ENCODE data around the gene YTHDC1.
"Not testable (repeated sequence)": the region's sequence is repeated elsewhere in the genome, so short reads cannot be mapped to it uniquely, and the experiment has no call there.

YTHDC1 gene

DNA sequence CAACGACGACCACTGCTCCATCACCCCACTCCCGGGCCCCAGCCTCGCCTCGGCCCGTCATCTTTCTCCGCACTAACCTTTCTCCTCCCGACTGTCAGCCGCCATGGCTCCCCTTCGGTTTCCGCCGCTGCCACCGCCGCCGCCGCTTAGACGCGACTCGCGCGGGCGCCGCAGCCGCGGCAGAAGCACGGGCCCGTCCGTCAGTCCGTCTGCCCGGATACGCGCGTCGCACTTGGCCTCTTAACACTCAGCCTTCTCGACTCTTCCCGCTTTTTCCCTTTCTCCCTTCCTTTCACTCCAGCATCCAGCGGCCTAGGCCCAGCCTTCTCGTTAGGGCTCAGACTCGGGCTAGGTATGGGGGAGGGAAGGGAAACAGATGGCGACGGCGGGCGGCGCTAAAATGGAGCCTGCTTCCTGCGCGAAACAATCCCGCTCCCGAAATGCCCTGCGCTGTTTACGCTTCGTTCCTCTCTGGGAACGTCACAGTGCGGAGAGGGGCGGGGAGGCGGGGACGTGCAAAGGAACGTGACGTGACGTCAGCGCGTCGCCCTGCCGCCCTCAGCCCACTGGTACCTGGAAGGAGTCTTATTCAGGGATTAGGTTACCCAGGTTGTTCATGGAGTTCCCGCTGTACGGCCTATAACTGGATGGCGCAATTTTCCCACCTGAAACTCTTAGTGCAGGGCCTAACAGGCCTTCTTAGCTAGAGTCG lies at the start of gene YTHDC1:
TSS of gene YTHDC1 (minus strand) at position 442 of the 712 bp plus-strand sequence. CDS start at position 105, 337 bp downstream.
- TF ChIP-seq, protein P1, sequence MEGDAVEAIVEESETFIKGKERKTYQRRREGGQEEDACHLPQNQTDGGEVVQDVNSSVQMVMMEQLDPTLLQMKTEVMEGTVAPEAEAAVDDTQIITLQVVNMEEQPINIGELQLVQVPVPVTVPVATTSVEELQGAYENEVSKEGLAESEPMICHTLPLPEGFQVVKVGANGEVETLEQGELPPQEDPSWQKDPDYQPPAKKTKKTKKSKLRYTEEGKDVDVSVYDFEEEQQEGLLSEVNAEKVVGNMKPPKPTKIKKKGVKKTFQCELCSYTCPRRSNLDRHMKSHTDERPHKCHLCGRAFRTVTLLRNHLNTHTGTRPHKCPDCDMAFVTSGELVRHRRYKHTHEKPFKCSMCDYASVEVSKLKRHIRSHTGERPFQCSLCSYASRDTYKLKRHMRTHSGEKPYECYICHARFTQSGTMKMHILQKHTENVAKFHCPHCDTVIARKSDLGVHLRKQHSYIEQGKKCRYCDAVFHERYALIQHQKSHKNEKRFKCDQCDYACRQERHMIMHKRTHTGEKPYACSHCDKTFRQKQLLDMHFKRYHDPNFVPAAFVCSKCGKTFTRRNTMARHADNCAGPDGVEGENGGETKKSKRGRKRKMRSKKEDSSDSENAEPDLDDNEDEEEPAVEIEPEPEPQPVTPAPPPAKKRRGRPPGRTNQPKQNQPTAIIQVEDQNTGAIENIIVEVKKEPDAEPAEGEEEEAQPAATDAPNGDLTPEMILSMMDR (IDR thresholded peaks at IDR 0.05; ENCODE audit: low read depth, low read length, missing control alignments), result no peak
- in situ Hi-C loops (cut with HindIII; ENCODE audit: low pct_ligation_motif_present, low sequenced_read_pairs), result no loop called here

GRCh38 chr4:68399306-68399705 lies 49.4 kb upstream of the YTHDC1 start:
- in situ Hi-C loops (cut with HindIII; ENCODE audit: low pct_ligation_motif_present, low sequenced_read_pairs), result no loop called here
- TF ChIP-seq, protein P1 (IDR thresholded peaks at IDR 0.05; ENCODE audit: low read depth, low read length, missing control alignments), result no peak
- no peaks in the 10 kb centered on the region for H3K27me3 ChIP-seq (replicated peaks)
- DNase-seq, result no peak
- H3K4me3 ChIP-seq (ENCODE audit: low read depth, low read length), result no peak overlapping the region
- no peaks in the 10 kb centered on the region for H3K36me3 ChIP-seq (replicated peaks)
- no peak overlapping the region for H3K27ac ChIP-seq

More for the DNA sequence above, at the start of gene YTHDC1:
- Histone ChIP-seq H3K36me3 (replicated peaks) (no peaks in the 10 kb centered on the region), H3K27ac (peak within 1 kb of the TSS; percentile 96), H3K4me3 (ENCODE audit: low read depth, low read length) (peak within 1 kb of the TSS; percentile 93), H3K27me3 (replicated peaks) (no peaks in the 10 kb centered on the region)
- peak; percentile 96 for DNase-seq

GRCh38 chr4:68396756-68397155 lies 46.9 kb upstream of the YTHDC1 start:
- in situ Hi-C loops (cut with HindIII; ENCODE audit: low pct_ligation_motif_present, low sequenced_read_pairs), result no loop called here
- no peak overlapping the region for H3K27ac ChIP-seq
- no peaks in the 10 kb centered on the region for H3K27me3 ChIP-seq (replicated peaks)
- TF ChIP-seq, protein P1 (IDR thresholded peaks at IDR 0.05; ENCODE audit: low read depth, low read length, missing control alignments), result no peak
- DNase-seq, result no peak
- H3K4me3 ChIP-seq (ENCODE audit: low read depth, low read length), result no peak overlapping the region
- no peaks in the 10 kb centered on the region for H3K36me3 ChIP-seq (replicated peaks)

- Histone ChIP-seq H3K36me3 (replicated peaks) (no peaks in the 10 kb centered on the region), H3K27ac (no peak overlapping the region), H3K27me3 (replicated peaks) (no peaks in the 10 kb centered on the region), H3K4me3 (ENCODE audit: low read depth, low read length) (no peak overlapping the region)
- TF ChIP-seq, protein P1 (IDR thresholded peaks at IDR 0.05; ENCODE audit: low read depth, low read length, missing control alignments), result no peak
- in situ Hi-C loops (cut with HindIII; ENCODE audit: low pct_ligation_motif_present, low sequenced_read_pairs), result no loop called here
- no peak for DNase-seq
Measured at GRCh38 chr4:68391436-68391835, 41.5 kb upstream of the YTHDC1 start.

DNA sequence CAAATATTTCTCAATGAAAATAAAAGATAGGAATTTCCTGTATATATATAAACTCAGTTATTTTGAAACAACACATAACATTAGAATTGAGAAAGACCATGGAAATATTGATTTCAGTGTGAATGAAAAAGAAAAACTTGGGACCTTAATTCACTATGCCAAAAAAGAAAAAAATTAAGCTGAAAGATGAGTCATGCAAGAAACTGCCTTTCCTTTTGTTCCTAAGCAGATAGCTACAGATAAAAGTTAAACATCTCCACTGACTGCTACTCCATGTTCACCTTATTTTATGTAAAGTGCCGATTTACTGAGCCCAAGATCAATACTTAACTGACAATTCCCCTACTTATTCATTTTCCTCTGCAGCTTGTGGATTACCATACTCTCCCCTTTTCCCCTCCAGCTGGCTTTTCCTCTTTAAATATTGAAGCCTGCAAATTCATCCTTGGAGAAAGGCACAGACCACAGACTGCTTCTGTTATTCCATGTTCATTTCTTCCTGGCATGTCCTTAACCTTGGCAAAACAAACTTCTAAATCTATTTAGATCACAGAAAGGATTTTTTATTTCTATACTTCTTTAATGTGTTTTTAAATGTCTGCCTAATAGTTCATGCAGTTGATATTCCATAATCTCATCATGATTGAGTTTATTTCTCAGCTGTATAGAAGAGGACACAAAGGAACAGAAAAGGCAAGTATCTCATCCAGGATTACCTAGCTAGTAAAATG lies 40.5 kb upstream of the YTHDC1 start:
- DNase-seq, result no peak
- in situ Hi-C loops (cut with HindIII; ENCODE audit: low pct_ligation_motif_present, low sequenced_read_pairs), result no loop called here
- no peak overlapping the region for H3K4me3 ChIP-seq (ENCODE audit: low read depth, low read length)
- H3K27me3 ChIP-seq (replicated peaks), result no peaks in the 10 kb centered on the region
- TF ChIP-seq, protein P1 (IDR thresholded peaks at IDR 0.05; ENCODE audit: low read depth, low read length, missing control alignments), result no peak
- H3K36me3 ChIP-seq (replicated peaks), result no peaks in the 10 kb centered on the region
- H3K27ac ChIP-seq, result no peak overlapping the region

DNA sequence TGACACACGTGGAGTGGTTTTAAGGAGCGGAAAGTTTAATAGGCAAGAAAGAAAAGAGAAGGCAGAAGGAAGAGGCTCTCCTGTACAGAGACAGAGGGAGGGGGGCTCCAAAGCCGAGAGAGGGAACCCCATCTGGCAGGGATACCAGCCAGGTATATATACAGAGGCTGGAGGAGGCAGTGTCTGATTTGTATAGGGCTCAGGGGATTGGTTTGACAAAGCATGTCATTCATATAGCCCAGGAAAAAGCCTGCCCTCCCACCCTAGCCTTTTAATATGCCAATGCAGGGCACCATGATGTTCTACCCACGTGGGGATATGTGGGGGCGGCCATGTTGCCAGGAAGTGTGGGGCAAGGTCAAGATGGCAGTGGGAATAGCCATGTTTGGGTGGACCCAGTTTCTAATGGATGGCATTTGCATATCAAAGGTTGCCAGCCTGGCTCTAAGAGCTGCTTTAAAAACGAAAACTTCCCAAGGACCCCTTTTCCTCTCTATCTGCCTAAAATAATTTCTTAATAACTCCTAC lies 39.6 kb upstream of the YTHDC1 start:
- DNase-seq; in situ Hi-C loops (cut with HindIII; ENCODE audit: low pct_ligation_motif_present, low sequenced_read_pairs); H3K27me3 ChIP-seq (replicated peaks); H3K4me3 ChIP-seq (ENCODE audit: low read depth, low read length); H3K27ac ChIP-seq; H3K36me3 ChIP-seq (replicated peaks): not testable (repeated sequence)

All from brain microvascular endothelial cell (primary cell).